RKO (cell line): Measurements from ENCODE around the gene THBS1.

Experiments
- DNase-seq: peaks from one replicate; pipeline ENCODE4 v3.0.0-alpha.2; 2016; ENCODE audit warnings: low spot score

THBS1 gene

DNA sequence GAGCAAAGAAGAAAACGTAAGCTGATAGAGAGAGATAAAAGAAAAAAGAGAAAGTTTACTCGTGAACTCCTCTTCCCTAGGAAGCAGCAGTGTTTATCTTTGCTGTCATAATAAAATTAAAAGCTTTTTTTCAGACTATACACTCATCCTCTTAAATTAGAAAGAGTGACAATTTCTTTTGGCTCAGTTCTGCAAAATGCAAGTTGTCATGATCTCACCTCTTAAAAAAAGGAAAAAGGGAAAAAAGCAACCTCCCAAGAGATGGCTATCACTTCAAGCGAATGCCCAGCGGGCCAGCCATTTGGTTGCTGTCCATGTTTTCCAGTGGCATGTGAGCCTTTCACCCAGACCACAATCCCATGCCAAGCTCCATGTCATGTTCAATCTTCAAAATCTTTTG is 7.0 kb upstream of the THBS1 start:
- no peak for DNase-seq

- DNase-seq = no peak
These were observed 6.5 kb upstream of the THBS1 start for GRCh38 chr15:39574427-39574826.

- no peak for DNase-seq
These were observed 5.7 kb upstream of the THBS1 start for GRCh38 chr15:39575180-39575579.

GRCh38 chr15:39578851-39579486 is 1.9 kb upstream of the THBS1 start:
- no peak for DNase-seq

GRCh38 chr15:39579487-39580116 is 1.3 kb upstream of the THBS1 start:
- peak; percentile 53 for DNase-seq

DNA sequence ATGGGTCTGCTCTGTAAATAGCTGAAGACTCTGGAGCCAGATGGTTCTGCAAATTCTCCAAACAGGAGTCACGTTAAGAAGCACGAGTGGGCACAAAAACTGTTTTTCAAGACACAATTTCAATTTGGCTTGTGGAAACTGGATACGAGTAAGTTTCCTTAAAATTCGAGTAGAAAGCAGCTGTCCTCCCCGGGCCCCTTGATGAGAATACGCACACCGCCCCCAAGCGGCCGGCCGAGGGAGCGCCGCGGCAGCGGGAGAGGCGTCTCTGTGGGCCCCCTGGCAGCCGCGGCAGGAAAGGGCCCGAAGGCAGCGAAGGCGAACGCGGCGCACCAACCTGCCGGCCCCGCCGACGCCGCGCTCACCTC is 778 bp upstream of the THBS1 start:
- peak; percentile 55 for DNase-seq

GRCh38 chr15:39581242-39581792 is 438 bp downstream of the THBS1 start:
- DNase-seq = no peak

GRCh38 chr15:39581793-39582285 is 960 bp downstream of the THBS1 start:
- no peak for DNase-seq

DNA sequence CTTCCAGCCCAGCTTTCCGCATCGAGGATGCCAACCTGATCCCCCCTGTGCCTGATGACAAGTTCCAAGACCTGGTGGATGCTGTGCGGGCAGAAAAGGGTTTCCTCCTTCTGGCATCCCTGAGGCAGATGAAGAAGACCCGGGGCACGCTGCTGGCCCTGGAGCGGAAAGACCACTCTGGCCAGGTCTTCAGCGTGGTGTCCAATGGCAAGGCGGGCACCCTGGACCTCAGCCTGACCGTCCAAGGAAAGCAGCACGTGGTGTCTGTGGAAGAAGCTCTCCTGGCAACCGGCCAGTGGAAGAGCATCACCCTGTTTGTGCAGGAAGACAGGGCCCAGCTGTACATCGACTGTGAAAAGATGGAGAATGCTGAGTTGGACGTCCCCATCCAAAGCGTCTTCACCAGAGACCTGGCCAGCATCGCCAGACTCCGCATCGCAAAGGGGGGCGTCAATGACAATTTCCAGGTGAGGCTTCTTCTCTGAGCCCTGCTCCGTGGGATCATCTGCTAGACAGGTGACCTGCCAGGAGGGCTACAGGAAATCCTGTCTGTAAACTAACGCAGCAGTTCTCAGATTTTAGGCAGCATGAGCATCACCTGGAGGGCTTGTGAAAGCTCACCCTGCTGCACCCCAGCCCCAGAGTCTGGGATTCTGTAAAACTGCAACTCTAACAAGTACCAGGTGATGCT is 1.6 kb downstream of the THBS1 start:
- no peak for DNase-seq

DNA sequence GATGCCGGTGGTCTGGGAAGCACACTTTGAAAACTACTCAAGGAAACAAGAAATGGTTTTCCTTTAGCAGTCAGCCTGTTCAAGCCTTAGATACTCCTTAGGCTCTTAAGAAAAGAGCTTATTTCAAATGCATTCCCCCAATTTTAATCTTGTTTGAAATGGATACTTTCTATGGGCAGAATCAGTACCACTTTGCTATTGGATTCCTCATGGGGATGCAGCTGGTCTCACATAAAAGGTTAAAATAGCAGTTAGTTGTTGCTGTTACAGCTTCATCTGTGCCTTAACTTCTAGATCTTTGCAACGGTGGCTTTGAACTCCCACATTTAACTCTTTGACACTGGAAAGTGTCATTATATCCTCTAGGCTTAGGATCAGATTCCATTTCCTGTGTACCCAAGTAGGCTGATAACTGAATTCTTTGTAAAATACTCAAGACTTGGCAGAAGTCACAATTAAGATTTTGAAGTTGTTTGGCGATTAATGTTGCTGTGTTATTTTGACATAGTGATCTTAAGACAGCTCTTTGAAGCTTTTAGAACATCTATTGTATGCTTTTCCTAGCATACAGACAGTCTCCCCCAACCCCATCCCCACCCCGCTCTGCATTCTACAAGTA is 2.2 kb downstream of the THBS1 start:
- DNase-seq = no peak

GRCh38 chr15:39583596-39584265 is 2.9 kb downstream of the THBS1 start:
- no peak for DNase-seq

DNA sequence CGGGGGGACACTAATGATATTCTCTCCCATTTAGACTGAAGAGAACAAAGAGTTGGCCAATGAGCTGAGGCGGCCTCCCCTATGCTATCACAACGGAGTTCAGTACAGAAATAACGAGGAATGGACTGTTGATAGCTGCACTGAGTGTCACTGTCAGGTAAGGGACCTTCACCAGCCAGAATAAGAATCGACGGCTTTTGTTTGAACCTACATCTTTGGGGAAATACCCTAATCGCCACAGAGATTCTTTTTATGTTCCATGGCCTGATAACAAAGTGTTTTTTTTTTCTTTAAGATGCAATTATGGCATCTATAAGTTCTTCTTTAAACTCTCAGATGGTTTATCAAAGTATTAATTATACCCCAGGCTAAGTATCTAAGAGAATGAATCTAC is 3.4 kb downstream of the THBS1 start:
- no peak for DNase-seq

- no peak for DNase-seq
These were observed 3.9 kb downstream of the THBS1 start for GRCh38 chr15:39584662-39585388.

DNA sequence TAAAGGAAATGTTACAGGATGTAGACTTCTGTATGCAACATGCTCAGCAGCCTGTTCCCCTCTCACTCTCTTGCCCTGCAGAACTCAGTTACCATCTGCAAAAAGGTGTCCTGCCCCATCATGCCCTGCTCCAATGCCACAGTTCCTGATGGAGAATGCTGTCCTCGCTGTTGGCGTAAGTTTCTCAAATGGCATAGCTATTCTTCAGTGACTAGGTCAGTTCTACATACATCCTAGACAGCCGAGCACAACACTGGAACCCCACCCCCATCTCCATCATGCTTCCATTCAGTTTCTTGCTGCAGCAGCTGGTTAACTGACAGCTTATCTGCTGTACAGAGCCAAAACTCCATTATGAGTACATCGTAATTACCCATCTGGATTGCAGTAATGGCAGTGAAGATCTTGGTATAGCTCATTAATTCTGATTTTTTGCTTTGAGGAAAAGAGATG is 4.5 kb downstream of the THBS1 start:
- no peak for DNase-seq

DNA sequence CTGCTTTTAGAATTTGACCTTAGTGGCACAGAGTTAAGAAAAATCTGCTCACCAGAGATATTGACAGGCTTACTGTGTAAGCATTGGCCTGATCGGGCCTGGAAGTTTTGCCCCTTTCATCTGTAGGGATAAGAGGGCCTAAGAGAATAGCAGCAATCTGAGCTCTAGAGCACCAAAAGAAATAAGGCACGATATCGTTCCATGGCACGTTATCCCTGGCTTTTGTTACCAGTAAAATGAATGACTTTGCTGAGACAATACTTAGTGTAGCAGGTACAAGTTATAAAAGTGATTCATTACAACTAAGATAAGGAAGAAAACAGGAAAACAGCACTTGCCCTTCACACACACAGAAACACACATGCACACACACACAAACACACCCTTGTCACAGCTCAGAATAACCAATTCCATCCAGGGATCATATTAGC is 5.0 kb downstream of the THBS1 start:
- no peak for DNase-seq

DNA sequence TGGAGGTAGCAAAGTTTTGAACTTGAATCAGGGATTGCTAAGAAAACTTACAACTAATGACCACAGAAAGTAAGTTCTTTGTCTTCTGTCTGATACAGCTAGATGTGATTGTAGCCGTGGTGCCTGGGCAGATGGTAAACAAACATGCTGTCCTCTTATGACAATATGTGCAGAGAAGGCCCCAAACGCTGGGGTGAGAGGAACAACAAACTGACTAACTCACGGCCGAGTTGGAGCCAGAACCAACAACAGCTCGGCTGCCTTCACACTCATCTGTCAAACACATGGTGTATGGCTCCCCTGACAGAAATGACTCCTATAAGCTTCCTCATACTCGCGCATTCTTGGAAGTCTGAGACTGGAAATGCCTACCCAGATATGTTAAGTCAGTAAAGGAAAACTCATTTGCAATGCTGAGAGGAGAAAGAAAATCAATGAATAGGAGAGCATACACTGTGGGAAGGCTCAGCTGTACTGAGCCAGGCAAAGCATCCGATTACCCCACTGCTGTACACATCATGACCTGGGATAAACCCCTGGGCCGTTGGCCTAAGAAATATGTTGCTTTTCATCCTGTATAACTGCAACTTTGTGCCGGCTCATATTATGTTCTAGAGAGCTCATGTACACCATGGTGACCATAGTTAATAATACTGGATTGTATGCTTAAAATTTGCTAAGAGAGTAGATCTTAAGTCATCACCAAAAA is 5.7 kb downstream of the THBS1 start:
- no peak for DNase-seq

GRCh38 chr15:39587096-39587721 is 6.3 kb downstream of the THBS1 start:
- DNase-seq = no peak

DNA sequence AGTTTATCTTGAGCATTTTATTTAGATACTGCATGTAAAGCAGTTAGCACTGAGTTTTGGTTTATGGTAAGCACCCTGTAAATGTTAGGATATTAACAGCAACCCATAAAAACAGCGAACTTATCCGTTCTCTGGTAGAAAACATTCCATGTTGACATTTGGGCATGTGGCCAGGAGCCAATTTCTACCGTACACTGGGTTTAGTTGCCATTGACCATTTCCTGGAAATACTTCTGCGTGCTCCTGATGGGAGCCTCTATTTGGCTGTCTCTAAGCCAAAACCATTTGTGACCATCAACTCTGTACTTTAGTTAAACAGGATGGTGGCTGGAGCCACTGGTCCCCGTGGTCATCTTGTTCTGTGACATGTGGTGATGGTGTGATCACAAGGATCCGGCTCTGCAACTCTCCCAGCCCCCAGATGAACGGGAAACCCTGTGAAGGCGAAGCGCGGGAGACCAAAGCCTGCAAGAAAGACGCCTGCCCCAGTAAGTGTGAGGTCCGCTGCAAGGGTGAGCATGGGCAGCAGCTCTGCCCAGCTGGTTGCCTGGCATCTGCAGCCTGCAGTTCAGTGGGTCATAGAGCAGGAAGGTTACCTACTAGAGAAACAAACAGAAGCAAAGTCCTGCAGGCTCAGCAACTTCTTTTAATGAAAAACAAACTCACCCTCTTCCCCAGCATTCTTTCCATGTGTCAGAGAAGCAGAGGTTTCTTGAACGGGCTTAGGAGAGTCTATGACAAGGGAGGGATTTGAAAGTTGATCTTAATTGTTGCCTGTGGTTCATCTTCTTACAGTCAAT is 7.1 kb downstream of the THBS1 start:
- DNase-seq = no peak

GRCh38 chr15:39588531-39589192 is 7.8 kb downstream of the THBS1 start:
- no peak for DNase-seq
